Fibroblast of lung (primary cell): ENCODE data around the gene ZC3H12D.

Experiments used
- EZH2 ChIP-seq: IDR thresholded peaks from 2 replicates; pipeline ENCODE4 v1.5.1; 2012; ENCODE audit warnings: low read length, control low read depth, mild to moderate bottlenecking; ENCODE audit errors: missing control alignments
- TF ChIP-seq, protein P1 (sequence below), 2 donors: IDR thresholded peaks in 1 of 2; conservative IDR thresholded peaks in 1 of 2; 1 replicate in 1 of 2; 2 replicates in 1 of 2; pipeline ENCODE4 v1.5.1; 2011 to 2012; ENCODE audit warnings: low read length in 2 of 2, control low read depth in 1 of 2, inconsistent platforms in 1 of 2, low read depth in 1 of 2, mild to moderate bottlenecking in 1 of 2

DNA sequence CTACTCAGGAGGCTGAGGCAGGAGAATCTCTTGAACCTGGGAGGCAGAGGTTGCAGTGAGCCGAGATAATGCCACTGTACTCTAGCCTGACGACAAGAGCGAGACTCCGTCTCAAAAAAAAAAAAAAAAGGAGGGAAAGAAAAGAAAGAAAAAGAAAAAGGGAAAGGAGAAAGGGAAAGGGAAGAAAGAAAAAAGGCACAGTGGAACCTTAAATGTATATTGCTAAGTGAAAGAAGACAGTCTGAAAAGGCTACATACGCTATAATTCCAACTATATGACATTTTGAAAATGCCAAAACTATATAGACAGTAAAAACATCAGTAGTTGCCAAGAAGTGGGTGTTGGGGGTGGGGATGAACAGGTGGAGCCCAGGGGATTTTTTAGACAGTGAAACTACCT, 44.8 kb upstream of the ZC3H12D start:
- TF ChIP-seq, protein P1, sequence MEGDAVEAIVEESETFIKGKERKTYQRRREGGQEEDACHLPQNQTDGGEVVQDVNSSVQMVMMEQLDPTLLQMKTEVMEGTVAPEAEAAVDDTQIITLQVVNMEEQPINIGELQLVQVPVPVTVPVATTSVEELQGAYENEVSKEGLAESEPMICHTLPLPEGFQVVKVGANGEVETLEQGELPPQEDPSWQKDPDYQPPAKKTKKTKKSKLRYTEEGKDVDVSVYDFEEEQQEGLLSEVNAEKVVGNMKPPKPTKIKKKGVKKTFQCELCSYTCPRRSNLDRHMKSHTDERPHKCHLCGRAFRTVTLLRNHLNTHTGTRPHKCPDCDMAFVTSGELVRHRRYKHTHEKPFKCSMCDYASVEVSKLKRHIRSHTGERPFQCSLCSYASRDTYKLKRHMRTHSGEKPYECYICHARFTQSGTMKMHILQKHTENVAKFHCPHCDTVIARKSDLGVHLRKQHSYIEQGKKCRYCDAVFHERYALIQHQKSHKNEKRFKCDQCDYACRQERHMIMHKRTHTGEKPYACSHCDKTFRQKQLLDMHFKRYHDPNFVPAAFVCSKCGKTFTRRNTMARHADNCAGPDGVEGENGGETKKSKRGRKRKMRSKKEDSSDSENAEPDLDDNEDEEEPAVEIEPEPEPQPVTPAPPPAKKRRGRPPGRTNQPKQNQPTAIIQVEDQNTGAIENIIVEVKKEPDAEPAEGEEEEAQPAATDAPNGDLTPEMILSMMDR (conservative IDR thresholded peaks at IDR 0.05 in 1 of 2, IDR thresholded peaks at IDR 0.05 in 1 of 2; ENCODE audit: low read depth in 1 of 2, low read length in 2 of 2): no peak
- no peak for TF ChIP-seq EZH2
